DMS153 treated with DMSO at 0.1 percent for 48 hours (cell line): ENCODE data around the gene NOX3.
"Not testable (repeated sequence)": the region's sequence is repeated elsewhere in the genome, so short reads cannot be mapped to it uniquely, and the experiment has no call there.

Experiments used
- DNase-seq: peaks from one replicate; lab custom pipeline; 2025; ENCODE audit not compliant: unreplicated experiment; lab: John Stamatoyannopoulos, UW

Gene NOX3

DNA sequence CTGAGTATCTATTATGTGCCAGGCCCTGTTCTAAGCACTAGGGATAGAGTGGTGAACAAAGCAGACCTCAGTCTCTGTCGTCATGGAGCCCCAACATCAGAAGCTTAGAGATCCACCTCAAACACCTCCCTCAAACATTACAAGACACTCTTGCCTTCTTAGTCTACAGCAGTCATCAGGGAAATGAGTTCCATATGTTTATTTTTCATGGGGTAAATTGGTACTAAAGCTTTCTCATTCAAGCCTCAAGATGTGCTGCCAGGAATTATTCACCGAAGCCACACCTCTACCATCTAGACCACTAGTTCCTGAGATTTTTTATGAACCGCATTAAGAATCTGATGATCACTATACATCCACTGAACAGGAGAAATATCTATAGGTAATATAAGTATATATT, 82.4 kb downstream of the NOX3 start:
- DNase-seq: no peak

DNA sequence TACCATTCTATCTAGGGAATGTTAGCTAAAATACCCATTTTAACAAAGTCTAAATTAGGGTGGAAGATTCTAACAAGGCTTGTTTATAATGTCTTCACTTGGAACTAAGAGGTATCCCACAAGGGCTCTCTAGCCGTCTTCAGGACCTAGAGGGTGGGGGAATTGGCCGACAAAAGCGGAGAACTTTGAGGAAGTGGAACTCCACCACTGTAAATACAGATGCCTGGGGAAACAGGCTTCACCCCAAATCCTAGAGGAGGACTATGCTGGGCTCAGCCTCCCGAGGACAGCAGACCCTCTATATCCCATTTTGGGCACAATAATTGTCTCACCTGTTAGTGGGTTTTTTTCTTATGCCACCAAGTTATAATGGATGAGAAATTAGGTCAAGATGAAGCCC, 83.4 kb downstream of the NOX3 start:
- DNase-seq: no peak

DNA sequence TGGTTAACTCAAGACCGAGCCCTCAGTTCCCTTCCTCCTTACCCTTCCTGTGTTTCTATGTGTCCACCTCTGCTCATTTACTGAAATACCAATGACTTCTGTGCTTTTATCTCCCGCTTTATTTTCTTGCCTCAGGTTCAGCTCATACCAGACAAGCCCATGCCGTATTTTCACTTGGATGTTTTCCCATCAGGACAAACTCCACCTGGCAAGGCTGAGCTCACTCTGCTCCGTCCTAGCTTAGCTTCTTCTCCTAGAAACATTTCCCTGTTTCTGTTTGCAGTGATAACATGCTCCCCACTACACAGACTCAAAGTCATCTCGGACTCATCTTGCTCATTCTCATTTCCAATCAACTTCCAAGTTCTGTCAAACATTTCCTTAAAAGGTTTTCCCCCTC, 84.4 kb downstream of the NOX3 start:
- DNase-seq: no peak

DNA sequence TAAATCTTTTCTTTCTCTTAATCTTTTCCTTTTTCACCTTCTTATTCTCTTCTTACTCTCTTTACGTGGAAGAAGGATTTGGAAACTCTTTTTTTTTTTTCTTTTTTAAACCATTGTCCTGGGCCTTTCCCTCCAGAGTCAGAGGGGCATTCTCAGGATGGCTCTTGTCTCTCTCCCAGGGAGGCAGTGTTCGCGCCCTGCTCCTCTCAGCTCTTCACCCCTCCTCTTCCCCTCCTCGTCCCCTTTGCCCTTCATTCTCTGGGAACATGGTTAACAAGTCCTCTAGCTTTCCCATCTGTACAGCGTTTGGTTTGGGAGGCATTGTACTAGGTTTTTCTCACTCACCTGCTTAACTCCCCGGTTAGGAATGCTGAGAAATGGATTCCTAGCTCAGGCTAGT, 89.3 kb downstream of the NOX3 start:
- DNase-seq: no peak

DNA sequence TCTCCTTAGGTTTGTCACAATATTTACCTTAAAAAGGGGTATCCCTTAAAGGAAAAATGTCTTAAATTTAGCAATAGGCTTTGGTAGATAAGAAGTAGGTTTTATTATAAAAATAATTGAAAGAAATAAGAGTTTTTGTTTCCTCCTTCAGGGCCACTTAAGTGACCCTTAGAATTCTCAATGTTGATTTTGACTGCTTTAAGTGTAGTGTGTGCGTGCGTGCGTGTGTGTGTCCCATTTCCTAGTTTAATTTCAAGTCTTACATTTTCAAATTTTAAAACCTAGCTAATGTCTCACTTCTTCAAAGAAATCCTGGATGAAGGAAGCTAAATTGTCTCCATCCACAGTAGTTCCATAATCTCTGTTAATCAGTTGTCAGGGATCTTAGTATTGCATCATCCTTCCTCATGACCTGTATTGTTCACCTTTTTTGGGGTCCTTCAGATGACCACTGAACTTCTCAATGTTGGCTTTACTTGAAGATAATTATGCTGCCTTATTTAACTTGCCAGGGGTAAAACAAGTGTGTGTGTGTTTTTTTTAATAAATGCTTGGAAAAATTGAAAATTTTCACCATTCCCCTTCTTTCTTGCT, 90.7 kb downstream of the NOX3 start:
- no peak for DNase-seq

DNA sequence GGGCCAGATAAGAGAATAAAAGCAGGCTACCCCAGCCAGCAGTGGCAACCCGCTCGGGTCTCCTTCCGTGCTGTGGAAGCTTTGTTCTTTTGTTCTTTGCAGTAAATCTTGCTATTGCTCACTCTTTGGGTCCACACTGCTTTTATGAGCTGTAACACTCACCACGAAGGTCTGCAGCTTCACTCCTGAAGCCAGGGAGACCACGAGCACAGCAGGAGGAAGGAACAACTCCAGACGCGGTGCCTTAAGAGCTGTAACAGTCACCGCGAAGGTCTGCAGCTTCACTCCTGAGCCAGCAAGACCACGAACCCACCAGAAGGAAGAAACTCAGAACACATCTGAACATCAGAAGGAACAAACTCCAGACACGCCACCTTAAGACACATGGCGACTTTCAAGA, 91.6 kb downstream of the NOX3 start:
- not testable (repeated sequence) for DNase-seq

DNA sequence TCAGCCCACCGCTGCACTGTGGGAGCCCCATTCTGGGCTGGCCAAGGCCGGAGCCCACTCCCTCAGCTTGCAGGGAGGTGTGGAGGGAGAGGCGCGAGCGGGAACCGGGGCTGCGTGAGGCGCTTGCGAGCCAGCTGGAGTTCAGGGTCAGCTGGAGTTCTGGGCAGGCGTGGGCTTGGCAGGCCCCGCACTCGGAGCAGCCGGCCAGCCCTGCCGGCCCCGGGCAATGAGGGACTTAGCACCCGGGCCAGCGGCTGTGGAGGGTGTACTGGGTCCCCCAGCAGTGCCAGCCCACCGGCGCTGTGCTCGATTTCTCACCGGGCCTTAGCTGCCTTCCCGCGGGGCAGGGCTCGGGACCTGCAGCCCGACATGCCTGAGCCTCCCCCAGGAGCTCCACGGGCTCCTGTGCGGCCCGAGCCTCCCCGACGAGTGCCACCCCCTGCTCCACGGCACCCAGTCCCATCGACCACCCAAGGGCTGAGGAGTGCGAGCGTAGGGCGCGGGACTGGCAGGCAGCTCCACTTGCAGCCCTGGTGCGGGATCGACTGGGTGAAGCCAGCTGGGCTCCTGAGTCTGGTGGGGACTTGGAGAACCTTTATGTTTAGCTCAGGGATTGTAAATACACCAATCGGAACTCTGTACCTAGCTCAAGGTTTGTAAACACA, 92.5 kb downstream of the NOX3 start:
- not testable (repeated sequence) for DNase-seq

DNA sequence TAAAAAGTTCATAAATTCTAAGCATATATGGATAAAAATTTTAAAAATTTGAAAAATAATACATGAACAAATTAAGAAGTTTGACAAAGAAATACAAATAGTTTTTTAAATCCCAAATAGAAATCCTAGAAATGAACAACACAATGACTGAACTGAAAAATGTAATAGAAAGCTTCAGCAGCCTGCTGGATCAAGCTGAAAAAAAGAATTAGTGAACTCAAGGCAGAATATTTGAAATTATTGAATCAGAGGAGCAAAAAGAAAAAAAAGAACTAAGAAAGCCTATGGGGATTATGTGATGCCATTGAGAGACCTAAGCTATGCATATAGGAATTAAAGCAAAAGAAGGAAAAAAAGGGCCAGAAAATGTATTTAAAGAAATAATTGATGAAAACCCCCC, 101.5 kb downstream of the NOX3 start:
- DNase-seq: no peak

DNA sequence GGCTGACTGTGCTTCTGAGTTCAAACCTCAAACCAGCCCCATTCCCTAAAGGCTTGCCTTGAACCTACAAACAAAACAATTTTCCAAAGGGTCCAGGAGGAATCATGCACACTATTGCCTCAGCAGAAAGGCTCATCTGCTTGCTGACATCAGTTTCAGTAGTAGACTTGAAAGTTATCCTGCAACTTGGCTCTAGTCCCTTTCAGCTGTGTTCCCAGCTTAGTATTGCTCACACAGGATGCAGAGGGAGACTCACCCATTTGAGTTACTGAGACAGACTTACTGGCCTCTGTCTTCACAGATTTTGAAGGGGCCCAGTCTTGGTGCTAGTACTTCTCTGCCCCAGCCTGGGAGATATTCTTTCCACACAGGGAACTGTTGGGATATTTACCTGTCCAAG, 102.8 kb downstream of the NOX3 start:
- DNase-seq: no peak

DNA sequence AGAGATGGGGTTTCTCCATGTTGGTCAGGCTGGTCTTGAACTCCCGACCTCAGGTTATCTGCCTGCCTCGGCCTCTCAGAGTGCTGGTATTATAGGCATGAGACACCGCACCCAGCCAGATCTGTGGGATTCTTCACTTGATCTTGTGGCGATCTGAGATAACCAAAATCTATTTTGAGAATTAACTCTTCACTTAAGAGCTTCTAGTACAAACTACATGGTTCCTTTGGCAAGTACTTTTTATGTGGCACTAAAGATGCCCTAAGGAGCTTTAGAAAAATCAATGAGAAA, 103.6 kb downstream of the NOX3 start:
- DNase-seq: no peak

DNA sequence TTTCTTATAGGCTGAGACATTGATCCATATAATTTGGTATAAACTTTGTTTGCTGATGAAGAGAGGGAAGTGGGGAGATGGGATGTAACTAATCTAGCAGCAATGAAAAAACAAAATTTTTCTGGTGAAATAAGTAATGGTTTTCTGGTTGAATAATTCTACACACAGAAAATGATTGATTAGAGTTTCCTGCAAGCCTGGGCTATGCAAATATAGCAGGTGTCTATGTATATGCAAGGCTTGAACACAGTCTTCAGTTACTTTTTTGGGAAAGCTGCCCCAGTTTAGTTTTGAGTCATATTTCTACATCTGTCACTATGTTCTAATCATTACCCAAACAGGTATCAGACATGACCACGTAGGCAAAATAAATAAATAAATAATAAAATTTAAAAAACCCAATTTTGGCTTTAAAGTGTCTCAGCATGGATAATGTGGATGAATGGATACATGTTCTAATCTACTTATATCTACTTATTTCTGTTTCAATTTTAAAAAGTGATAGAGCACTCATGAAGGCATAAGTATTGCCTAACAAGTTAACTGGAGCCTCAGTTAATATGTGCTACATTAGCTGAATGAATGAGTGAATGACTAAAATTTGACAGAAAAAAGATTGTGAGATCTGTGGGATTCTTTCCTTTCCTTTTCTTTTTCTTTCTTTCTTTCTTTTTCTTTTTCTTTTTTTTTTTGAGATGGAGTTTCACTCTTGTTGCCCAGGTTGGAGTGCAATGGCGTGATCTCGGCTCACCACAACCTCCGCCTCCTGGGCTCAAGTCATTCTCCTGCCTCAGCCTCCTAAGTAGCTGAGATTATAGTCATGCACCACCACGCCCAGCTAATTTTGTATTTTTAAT, 104.1 kb downstream of the NOX3 start:
- no peak for DNase-seq

DNA sequence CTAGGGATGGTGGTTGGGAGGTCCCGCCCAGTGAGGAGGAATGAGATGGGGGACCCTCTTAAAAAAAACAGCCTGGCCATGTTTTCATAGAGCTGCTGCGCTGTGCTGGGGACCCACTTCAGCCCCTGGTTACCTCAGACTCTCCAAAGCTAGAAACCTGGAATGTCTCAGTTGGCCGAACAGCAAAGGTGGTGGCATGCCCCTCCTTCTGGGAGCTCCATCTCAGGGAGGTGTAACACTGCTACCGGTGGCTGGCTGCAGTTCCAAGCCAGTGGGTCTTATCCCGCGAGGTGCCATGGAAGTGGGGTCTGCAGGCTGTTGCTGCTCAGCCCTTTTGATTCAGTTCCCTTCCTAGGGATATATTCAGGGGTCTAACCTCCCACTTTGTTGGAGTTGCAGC, 105.7 kb downstream of the NOX3 start:
- DNase-seq: no peak

DNA sequence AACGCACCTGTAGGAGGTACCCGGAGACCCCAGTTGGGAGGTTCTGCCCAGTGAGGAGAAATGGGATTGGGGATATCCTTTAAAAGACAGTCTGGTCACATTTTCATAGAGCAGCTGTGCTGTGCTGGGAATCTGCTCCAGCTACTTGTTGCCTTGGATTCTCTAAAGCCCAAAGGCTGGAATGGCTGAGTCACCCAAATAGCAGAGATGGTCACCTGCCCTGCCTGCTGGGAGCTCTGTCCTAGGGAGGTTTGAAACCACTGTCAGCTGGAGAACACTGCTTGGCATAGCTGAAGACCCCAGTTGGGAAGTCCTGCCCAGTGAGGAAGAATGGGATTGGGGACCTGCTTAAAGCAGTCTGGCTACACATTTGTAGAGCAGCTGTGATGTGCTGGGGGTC, 106.5 kb downstream of the NOX3 start:
- no peak for DNase-seq

DNA sequence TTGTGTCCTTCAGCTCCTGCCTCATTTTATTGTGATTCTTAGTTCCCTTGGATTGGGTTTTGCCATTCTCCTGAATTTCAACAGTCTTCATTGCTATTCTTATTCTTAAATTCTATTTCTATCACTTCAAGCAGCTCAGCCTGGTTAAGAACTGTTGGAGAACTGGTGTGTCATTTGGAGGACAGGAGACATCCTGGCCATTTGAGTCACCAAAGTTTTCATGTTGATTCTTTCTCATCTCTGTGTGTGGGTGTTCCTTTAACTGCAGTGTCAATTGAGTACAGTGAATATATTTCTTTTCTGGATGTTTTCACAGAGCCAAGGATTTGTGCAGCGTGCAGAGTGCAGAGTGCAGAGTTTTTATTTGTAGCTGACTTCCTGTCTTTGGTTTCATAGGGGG, 107.8 kb downstream of the NOX3 start:
- DNase-seq: no peak

DNA sequence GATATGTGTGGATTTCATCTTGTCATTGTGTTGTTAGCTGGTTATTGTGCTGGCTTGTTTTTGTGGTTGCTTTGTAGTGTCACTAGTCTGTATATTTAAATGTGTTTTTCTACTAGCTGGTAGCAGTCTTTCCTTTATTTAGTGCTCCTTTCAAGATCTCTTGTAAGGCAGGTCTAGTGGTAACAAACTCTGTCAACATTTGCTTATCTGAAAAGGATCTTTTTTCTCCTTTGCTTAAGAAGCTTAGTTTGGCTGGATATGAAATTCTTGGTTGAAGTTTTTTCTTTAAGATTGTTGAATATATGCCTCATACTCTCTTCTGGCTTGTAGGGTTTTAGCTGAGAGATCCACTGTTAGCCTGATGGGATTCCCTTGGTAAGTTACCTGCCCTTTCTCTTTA, 108.7 kb downstream of the NOX3 start:
- no peak for DNase-seq
